IMR-90 (cell line): ENCODE results near the gene DNMT3L. TPM values are rescaled to one million over a fixed set of nuclear protein-coding genes. Genes with fewer than 3 reads are reported as not detected.

Experiments
- ATAC-seq: fragments of 200-7000 bp; cut with Tn5 transposase; 2 replicates; pipeline ENCODE4 v1.9.1; 2020; ENCODE audit warnings: low read depth, mild to moderate bottlenecking, moderate library complexity
- BruUV-seq: library from RNA; stranded (reverse); fragments of 400-500 nt; replicated peaks from 2 replicates; lab custom pipeline; 2021; lab: Mats Ljungman, UMichigan
- CTCF ChIA-PET: fragments of 300-600 bp; formaldehyde crosslinking; extraction: SDS; loops from one replicate; lab custom pipeline; 2021; ENCODE audit warnings: antibody characterized with exemption; lab: Yijun Ruan, JAX
- POLR2A ChIA-PET: fragments of 300-600 bp; sonication (Branson Sonifier 250); formaldehyde crosslinking; loops from one replicate; lab custom pipeline; 2022; ENCODE audit warnings: antibody characterized with exemption; ENCODE audit not compliant: unreplicated experiment; lab: Charles Lee
- DNase-seq: peaks from one replicate; pipeline ENCODE4 v3.0.0; 2013
- H2AFZ ChIP-seq: replicated peaks from 2 replicates; pipeline ENCODE3; 2013; ENCODE audit warnings: low read length, mild to moderate bottlenecking; ENCODE audit not compliant: poor library complexity
- H2AK5ac ChIP-seq: 2 replicates; pipeline ENCODE4 v1.6.1; 2013; ENCODE audit warnings: low read depth, low read length, inconsistent platforms
- H2AK9ac ChIP-seq: replicated peaks from 2 replicates; pipeline ENCODE3; 2013; ENCODE audit warnings: mild to moderate bottlenecking, low read depth, low read length, moderate library complexity; ENCODE audit not compliant: poor library complexity
- H2BK120ac ChIP-seq: 2 replicates; pipeline ENCODE4 v1.6.1; 2013; ENCODE audit warnings: low read depth, low read length, inconsistent platforms
- H2BK15ac ChIP-seq: 3 replicates; pipeline ENCODE4 v1.6.1; 2013; ENCODE audit warnings: low read depth, low read length, inconsistent platforms
- H2BK20ac ChIP-seq: 2 replicates; pipeline ENCODE4 v1.6.1; 2013; ENCODE audit warnings: low read depth, mild to moderate bottlenecking, inconsistent platforms, low read length, moderate library complexity
- H2BK5ac ChIP-seq: 2 replicates; pipeline ENCODE4 v1.6.1; 2013; ENCODE audit warnings: mild to moderate bottlenecking, low read depth, low read length, inconsistent platforms; ENCODE audit not compliant: poor library complexity, severe bottlenecking
- H3K14ac ChIP-seq: replicated peaks from 2 replicates; pipeline ENCODE4 v1.6.1; 2013; ENCODE audit warnings: low read depth, low read length, inconsistent platforms
- H3K18ac ChIP-seq: 2 replicates; pipeline ENCODE4 v1.6.1; 2013; ENCODE audit warnings: low read depth, low read length, control low read depth
- H3K23ac ChIP-seq: 2 replicates; pipeline ENCODE4 v1.6.1; 2013; ENCODE audit warnings: low read depth, low read length, inconsistent platforms
- H3K27ac ChIP-seq: 2 replicates; pipeline ENCODE4 v1.5.1; 2013; ENCODE audit warnings: mild to moderate bottlenecking, control low read depth, low read length; ENCODE audit not compliant: insufficient read depth
- H3K27me3 ChIP-seq: 2 replicates; pipeline ENCODE4 v1.6.1; 2013; ENCODE audit warnings: low read length; ENCODE audit not compliant: control insufficient read depth, insufficient read depth
- H3K36me3 ChIP-seq: 2 replicates; pipeline ENCODE4 v1.6.1; 2013; ENCODE audit warnings: low read length, mixed read lengths; ENCODE audit not compliant: control insufficient read depth, insufficient read depth
- H3K4ac ChIP-seq: 2 replicates; pipeline ENCODE4 v1.6.1; 2013; ENCODE audit warnings: low read depth, low read length, inconsistent platforms
- H3K4me1 ChIP-seq: 2 replicates; pipeline ENCODE4 v1.6.1; 2013; ENCODE audit warnings: low read length, mixed read lengths; ENCODE audit not compliant: control insufficient read depth, insufficient read depth
- H3K4me2 ChIP-seq: 2 replicates; pipeline ENCODE4 v1.6.1; 2013; ENCODE audit warnings: low read depth, mild to moderate bottlenecking, control low read depth, low read length, moderate library complexity
- H3K4me3 ChIP-seq: 2 replicates; pipeline ENCODE4 v1.5.1; 2013; ENCODE audit warnings: low read depth, mild to moderate bottlenecking, control low read depth, low read length, moderate library complexity; ENCODE audit not compliant: insufficient read depth
- H3K56ac ChIP-seq: 2 replicates; pipeline ENCODE4 v1.6.1; 2013; ENCODE audit warnings: low read length, inconsistent platforms; ENCODE audit not compliant: insufficient read depth; ENCODE audit errors: extremely low read depth
- H3K79me1 ChIP-seq, 2 experiments: 2 replicates each; pipeline ENCODE4 v1.6.1; 2013; ENCODE audit warnings: low read length in 2 of 2, inconsistent platforms in 1 of 2, low read depth in 1 of 2
- H3K9ac ChIP-seq: 2 replicates; pipeline ENCODE4 v1.6.1; 2013; ENCODE audit warnings: low read depth, low read length, control low read depth
- H3K9me1 ChIP-seq: 2 replicates; pipeline ENCODE4 v1.6.1; 2013; ENCODE audit warnings: low read length, inconsistent platforms; ENCODE audit not compliant: insufficient read depth
- H3K9me3 ChIP-seq: 2 replicates; pipeline ENCODE4 v1.6.1; 2013; ENCODE audit warnings: low read length; ENCODE audit not compliant: control insufficient read depth, insufficient read depth
- H4K20me1 ChIP-seq: 2 replicates; pipeline ENCODE4 v1.6.1; 2013; ENCODE audit warnings: low read length, inconsistent platforms; ENCODE audit not compliant: insufficient read depth
- H4K5ac ChIP-seq: 2 replicates; pipeline ENCODE4 v1.6.1; 2013; ENCODE audit warnings: mild to moderate bottlenecking, low read depth, low read length, control low read depth
- H4K8ac ChIP-seq, 2 experiments: 2 replicates each; pipeline ENCODE4 v1.6.1; 2013; ENCODE audit warnings: low read depth in 2 of 2, low read length in 2 of 2, control low read depth in 1 of 2, inconsistent platforms in 1 of 2
- H4K91ac ChIP-seq: 2 replicates; pipeline ENCODE4 v1.6.1; 2013; ENCODE audit warnings: low read depth, low read length, inconsistent platforms; ENCODE audit not compliant: insufficient read depth
- CHD1 ChIP-seq: IDR thresholded peaks from 2 replicates; pipeline ENCODE4 v1.6.1; 2012; ENCODE audit warnings: low read depth, low read length, improper control_type of control experiment
- CTCF ChIP-seq: conservative IDR thresholded peaks from 2 replicates; pipeline ENCODE4 v1.5.1; 2012; ENCODE audit warnings: mild to moderate bottlenecking, low read depth, low read length, improper control_type of control experiment
- MAFK ChIP-seq: IDR thresholded peaks from 2 replicates; pipeline ENCODE4 v1.6.1; 2012; ENCODE audit warnings: low read depth, low read length, improper control_type of control experiment
- MXI1 ChIP-seq: IDR thresholded peaks from 2 replicates; pipeline ENCODE4 v1.6.1; 2012; ENCODE audit warnings: low read depth, mild to moderate bottlenecking, low read length, moderate library complexity, borderline replicate concordance
- NFE2L2 ChIP-seq: fragments of 150-350 bp; IDR thresholded peaks from 2 replicates; pipeline ENCODE4 v1.6.1; 2016; ENCODE audit warnings: low read depth, mild to moderate bottlenecking, low read length
- POLR2A ChIP-seq: IDR thresholded peaks from 2 replicates; pipeline ENCODE4 v1.6.1; 2012; ENCODE audit warnings: mild to moderate bottlenecking, low read depth, low read length
- RAD21 ChIP-seq: IDR thresholded peaks from 2 replicates; pipeline ENCODE4 v1.6.1; 2012; ENCODE audit warnings: low read length, improper control_type of control experiment
- RFX5 ChIP-seq: IDR thresholded peaks from 2 replicates; pipeline ENCODE4 v1.8.0; 2012; ENCODE audit warnings: low read depth, mild to moderate bottlenecking, low read length, moderate library complexity
- SMC3 ChIP-seq: fragments of 150-350 bp; IDR thresholded peaks from 2 replicates; pipeline ENCODE4 v1.6.1; 2016; ENCODE audit warnings: low read depth, mild to moderate bottlenecking, antibody characterized with exemption, low read length, moderate library complexity
- WGBS, 2 experiments: methylation state at CpG; one replicate each; pipeline versions ENCODE4 v1.1.5 to v1.1.7; 2013; ENCODE audit warnings: missing lambda C conversion rate in 2 of 2; ENCODE audit not compliant: insufficient read length in 1 of 2; ENCODE audit errors: extremely low coverage in 2 of 2; 5-methylcytosine and 5-hydroxymethylcytosine counted together
- dilution Hi-C: fragments of 300-500 bp; cut with HindIII; formaldehyde crosslinking; loops from one replicate; pipeline ENCODE4 v1.14.3; 2018; ENCODE audit warnings: low sequenced_read_pairs; ENCODE audit not compliant: unreplicated experiment
- in situ Hi-C: fragments of 300-500 bp; cut with MboI; formaldehyde crosslinking; loops from 3 replicates; pipeline ENCODE4 v1.14.3; 2019; ENCODE audit warnings: low sequenced_read_pairs, inconsistent platforms, mixed read lengths
- intact Hi-C: fragments of 100-400 bp; cut with micrococcal nuclease; formaldehyde crosslinking; loops from 2 replicates; pipeline ENCODE4 v1.10.0; 2022
- polyA plus RNA-seq, 3 experiments: library from polyadenylated mRNA; depleted of rRNA; stranded (reverse); fragments of >200 nt; gene quantifications; 2 replicates each; pipeline ENCODE4 v1.2.3, GENCODE V29; 2012; ENCODE audit warnings: low replicate concordance in 1 of 3
- total RNA-seq: library from RNA; depleted of rRNA; stranded (reverse); fragments of >200 nt; gene quantifications from 2 replicates; pipeline ENCODE4 v1.2.3, GENCODE V29; 2012
- TF ChIP-seq, protein P1 (sequence below): fragments of 150-350 bp; IDR thresholded peaks from 2 replicates; pipeline ENCODE4 v1.6.1; 2016; ENCODE audit warnings: low read depth, mild to moderate bottlenecking, low read length, moderate library complexity, borderline replicate concordance

Gene DNMT3L
- total and polyA plus RNA-seq, 2 of the 4 experiments (the other 2 are of a cell fraction): not detected

GRCh38 chr21:44271558-44272283, 10.0 kb upstream of the DNMT3L start:
- Histone ChIP-seq H3K56ac (no peak overlapping the region), H3K4me1 (no peaks in the 10 kb centered on the region), H3K79me1 (no peaks in the 10 kb centered on the region), H3K23ac (no peak overlapping the region), H2BK120ac (no peak overlapping the region), H4K20me1 (no peaks in the 10 kb centered on the region), H3K14ac (no peak overlapping the region), H3K4ac (no peak overlapping the region), H3K9me3 (no peaks in the 10 kb centered on the region), H4K8ac (no peak overlapping the region), H3K18ac (no peak overlapping the region), H4K91ac (no peak overlapping the region), H2BK15ac (no peak overlapping the region), H3K4me3 (no peak overlapping the region), H2AK5ac (no peak overlapping the region), H4K5ac (no peak overlapping the region), H3K27ac (no peak overlapping the region), H3K27me3 (peaks cover 12% of the 10 kb centered on the region; the same call in 1 of the 2 replicates), H3K9me1 (no peaks in the 10 kb centered on the region), H2BK20ac (no peak overlapping the region), H3K4me2 (no peak overlapping the region), H3K9ac (no peak overlapping the region), H2AFZ (peak overlapping the region; percentile 11), H2AK9ac (peak overlapping the region; percentile 5), H2BK5ac (no peak overlapping the region), H3K36me3 (no peaks in the 10 kb centered on the region)
- TF ChIP-seq, protein P1, sequence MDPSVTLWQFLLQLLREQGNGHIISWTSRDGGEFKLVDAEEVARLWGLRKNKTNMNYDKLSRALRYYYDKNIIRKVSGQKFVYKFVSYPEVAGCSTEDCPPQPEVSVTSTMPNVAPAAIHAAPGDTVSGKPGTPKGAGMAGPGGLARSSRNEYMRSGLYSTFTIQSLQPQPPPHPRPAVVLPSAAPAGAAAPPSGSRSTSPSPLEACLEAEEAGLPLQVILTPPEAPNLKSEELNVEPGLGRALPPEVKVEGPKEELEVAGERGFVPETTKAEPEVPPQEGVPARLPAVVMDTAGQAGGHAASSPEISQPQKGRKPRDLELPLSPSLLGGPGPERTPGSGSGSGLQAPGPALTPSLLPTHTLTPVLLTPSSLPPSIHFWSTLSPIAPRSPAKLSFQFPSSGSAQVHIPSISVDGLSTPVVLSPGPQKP: no peak
- TF ChIP-seq RAD21: no peak
- no peak for TF ChIP-seq NFE2L2
- no peak for TF ChIP-seq MAFK
- no peak for TF ChIP-seq MXI1
- no peak for TF ChIP-seq CTCF
- no peak for TF ChIP-seq SMC3
- no peak for TF ChIP-seq POLR2A
- TF ChIP-seq RFX5: no peak
- TF ChIP-seq CHD1: no peak
- ATAC-seq (no peak), DNase-seq (no peak)
- ChIA-PET POLR2A (no interaction called here), CTCF (no interaction called here)
- no TSS peak for BruUV-seq
- in situ Hi-C loops: no loop called here
- dilution Hi-C loops: no loop called here
- intact Hi-C loops: no loop called here
- 53% methylated on average over 3 of the region's 18 CpGs; no CpG with 5 or more reads in 1 of the 2 experiments for WGBS, 2 experiments
